Muscle layer of colon (tissue), 2 donors: ENCODE results near the gene NKRF.
A peak's percentile ranks its signal among the peaks of the same experiment; 100 is the strongest.

Source experiments
- H3K27ac ChIP-seq: one replicate; pipeline ENCODE4 v1.7.0; 2013; ENCODE audit warnings: low read depth, mild to moderate bottlenecking, low read length, moderate library complexity
- H3K27me3 ChIP-seq, 2 donors: one replicate each; pipeline ENCODE4 v1.7.0; 2013; ENCODE audit warnings: low read length in 2 of 2, mild to moderate bottlenecking in 2 of 2; ENCODE audit not compliant: insufficient read depth in 2 of 2, control insufficient read depth in 1 of 2
- H3K36me3 ChIP-seq: one replicate; pipeline ENCODE4 v1.7.0; 2013; ENCODE audit warnings: mild to moderate bottlenecking, low read length; ENCODE audit not compliant: insufficient read depth
- H3K4me1 ChIP-seq: one replicate; pipeline ENCODE4 v1.7.0; 2013; ENCODE audit warnings: mild to moderate bottlenecking, low read length; ENCODE audit not compliant: insufficient read depth
- H3K4me3 ChIP-seq, 2 donors: one replicate each; pipeline ENCODE4 v1.7.0; 2013; ENCODE audit warnings: low read length in 2 of 2, low read depth in 1 of 2, mild to moderate bottlenecking in 1 of 2, moderate library complexity in 1 of 2
- H3K9ac ChIP-seq: one replicate; pipeline ENCODE4 v1.7.0; 2013; ENCODE audit warnings: low read length
- H3K9me3 ChIP-seq: one replicate; pipeline ENCODE4 v1.7.0; 2013; ENCODE audit warnings: mild to moderate bottlenecking, low read length
- donor health status: abdominal sarcoma.
- donor health status: Adenocarcinoma of cecum.

Gene NKRF

GRCh38 chrX:119605464-119606279 lies 552 bp downstream of the NKRF start:
- Histone ChIP-seq H3K9me3 (no peaks in the 10 kb centered on the region), H3K27ac (peak overlapping the region; percentile 76), H3K4me1 (no peaks in the 10 kb centered on the region), H3K9ac (peak overlapping the region; percentile 70), H3K36me3 (no peaks in the 10 kb centered on the region), H3K27me3 (no peaks in the 10 kb centered on the region), H3K4me3 (peak overlapping the region; percentile 64 to 76)

DNA sequence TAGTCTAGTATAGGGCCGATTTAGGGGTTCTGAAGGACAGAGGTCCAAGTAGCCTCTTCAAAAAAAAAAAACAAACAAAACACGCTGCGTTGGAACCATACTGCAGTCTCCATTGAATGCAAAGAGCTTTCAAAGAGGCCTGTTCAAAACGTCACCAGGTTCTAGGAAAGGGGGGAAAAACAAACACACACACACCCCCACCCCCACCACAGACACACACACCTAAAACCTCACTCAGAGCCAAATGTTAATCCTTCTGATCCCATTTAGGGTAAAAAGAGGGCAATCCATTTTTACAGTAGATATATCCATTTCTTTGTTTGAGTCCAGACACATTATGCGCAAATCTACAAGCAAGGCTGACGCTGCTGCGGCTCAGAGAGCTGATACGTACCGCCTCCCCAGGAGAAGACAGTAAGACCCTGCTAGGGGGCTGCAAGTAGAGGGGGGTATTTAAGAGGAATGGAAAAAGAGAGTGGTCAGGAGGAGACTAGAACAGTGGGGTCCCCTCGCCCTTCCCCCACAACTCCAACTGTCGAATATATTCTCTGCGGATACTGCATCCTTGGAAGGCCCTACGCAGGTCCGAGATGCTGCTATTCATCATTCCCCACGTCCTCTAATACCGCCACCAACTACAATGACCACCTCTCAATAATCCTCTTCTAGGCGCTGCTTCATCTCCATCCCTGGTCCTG lies 1.3 kb downstream of the NKRF start:
- Histone ChIP-seq H3K9ac (peak overlapping the region; percentile 50), H3K4me3 (peak overlapping the region; percentile 64 to 68), H3K27me3 (no peaks in the 10 kb centered on the region), H3K9me3 (no peaks in the 10 kb centered on the region), H3K36me3 (no peaks in the 10 kb centered on the region), H3K27ac (peak overlapping the region; percentile 44), H3K4me1 (no peaks in the 10 kb centered on the region)

DNA sequence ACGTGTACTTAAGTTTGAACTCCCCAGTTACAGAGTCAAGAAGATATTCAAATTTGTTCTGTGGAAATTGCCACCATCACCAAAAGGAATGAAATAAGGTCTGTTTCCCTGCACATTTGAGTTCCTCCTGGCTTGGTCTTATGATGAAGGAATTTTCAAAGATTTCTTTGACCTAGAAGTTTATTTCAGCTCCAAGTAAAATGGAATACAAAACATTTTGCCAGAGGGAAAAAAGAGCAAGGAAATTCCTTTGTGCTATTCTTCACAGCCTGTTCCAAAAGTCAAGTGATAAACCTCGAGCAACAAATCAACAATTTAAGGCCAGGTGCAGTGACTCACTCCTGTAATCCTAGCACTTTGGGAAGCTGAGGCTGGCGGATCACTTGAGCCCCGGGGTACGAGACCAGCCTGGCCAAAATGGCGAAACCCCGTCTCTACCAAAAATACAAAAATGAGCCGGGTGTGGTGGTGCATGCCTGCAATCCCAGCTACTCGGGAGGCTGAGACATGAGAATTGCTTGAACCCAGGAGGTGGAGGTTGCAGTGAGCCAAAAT lies 3.4 kb downstream of the NKRF start:
- H3K4me3 ChIP-seq = no peak overlapping the region
- no peak overlapping the region for H3K9ac ChIP-seq
- no peaks in the 10 kb centered on the region for H3K9me3 ChIP-seq
- no peaks in the 10 kb centered on the region for H3K36me3 ChIP-seq
- no peak overlapping the region for H3K27ac ChIP-seq
- no peaks in the 10 kb centered on the region for H3K4me1 ChIP-seq
- no peaks in the 10 kb centered on the region for H3K27me3 ChIP-seq

- Histone ChIP-seq H3K4me3 (no peak overlapping the region), H3K27ac (no peak overlapping the region), H3K36me3 (peaks cover 4% of the 10 kb centered on the region), H3K4me1 (no peaks in the 10 kb centered on the region), H3K9ac (no peak overlapping the region), H3K27me3 (no peaks in the 10 kb centered on the region), H3K9me3 (no peaks in the 10 kb centered on the region)
Measured at GRCh38 chrX:119589810-119590209, 16.4 kb downstream of the NKRF start.

GRCh38 chrX:119583431-119584059 lies 22.7 kb downstream of the NKRF start:
- no peak overlapping the region for H3K9ac ChIP-seq
- no peak overlapping the region for H3K4me3 ChIP-seq
- no peaks in the 10 kb centered on the region for H3K9me3 ChIP-seq
- H3K27me3 ChIP-seq = no peaks in the 10 kb centered on the region
- H3K27ac ChIP-seq = no peak overlapping the region
- H3K4me1 ChIP-seq = no peaks in the 10 kb centered on the region
- no peaks in the 10 kb centered on the region for H3K36me3 ChIP-seq

GRCh38 chrX:119579414-119579813 lies 26.8 kb downstream of the NKRF start:
- Histone ChIP-seq H3K4me3 (no peak overlapping the region), H3K27me3 (no peaks in the 10 kb centered on the region), H3K4me1 (peaks cover 3% of the 10 kb centered on the region), H3K36me3 (no peaks in the 10 kb centered on the region), H3K27ac (no peak overlapping the region), H3K9ac (no peak overlapping the region), H3K9me3 (no peaks in the 10 kb centered on the region)

DNA sequence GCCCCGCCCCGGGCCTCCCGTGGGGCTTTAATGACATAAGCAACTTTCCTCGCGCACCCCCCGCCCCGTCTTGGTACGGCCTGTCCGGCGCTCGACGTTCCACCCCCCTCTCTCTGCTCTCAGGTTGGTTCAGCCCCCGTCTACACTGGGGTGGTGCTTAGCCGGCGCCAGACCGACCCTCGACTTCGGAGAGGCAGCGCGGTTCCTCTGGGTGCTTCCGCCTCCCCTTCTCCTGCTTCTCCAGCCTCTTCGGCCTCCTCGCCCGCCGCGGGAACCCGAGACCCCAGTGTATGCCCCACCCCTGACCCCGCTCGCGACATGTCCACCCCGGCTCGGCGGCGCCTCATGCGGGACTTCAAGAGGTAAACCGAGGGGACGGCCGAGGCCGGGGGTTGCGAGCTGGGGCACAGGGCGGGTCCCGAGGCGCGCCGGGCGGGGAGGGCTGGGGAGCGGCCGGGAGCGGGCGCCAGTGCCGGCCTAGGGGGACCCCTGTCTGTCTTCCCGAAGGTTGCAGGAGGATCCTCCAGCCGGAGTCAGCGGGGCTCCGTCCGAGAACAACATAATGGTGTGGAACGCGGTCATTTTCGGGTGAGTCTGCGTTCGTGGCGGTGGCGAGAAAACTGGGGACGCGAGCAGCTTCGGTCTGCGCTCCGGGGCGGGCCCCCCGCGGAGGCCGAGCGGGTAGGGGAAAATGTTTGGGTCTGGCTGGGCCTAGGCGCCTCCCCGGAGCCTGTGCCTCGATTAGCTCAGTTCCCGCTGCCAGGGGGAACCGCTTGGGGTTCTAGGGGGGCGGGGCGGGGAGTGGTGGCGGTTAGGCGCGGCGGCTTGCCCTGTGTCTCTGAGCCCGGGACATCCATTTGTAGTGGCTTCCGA lies 31.6 kb downstream of the NKRF start, which contains the start of gene UBE2A:
Gene UBE2A, plus strand, starts transcription at position 170 of the 873 bp plus-strand sequence. Its CDS starts 149 bp downstream, at position 319.
- Histone ChIP-seq H3K4me1 (peaks cover 10% of the 10 kb centered on the region), H3K27me3 (no peaks in the 10 kb centered on the region), H3K36me3 (no peaks in the 10 kb centered on the region), H3K9me3 (no peaks in the 10 kb centered on the region), H3K4me3 (peak within 1 kb of the TSS; percentile 53 to 58), H3K27ac (peak within 1 kb of the TSS; percentile 76), H3K9ac (peak within 1 kb of the TSS; percentile 53)

- H3K4me1 ChIP-seq = peaks cover 10% of the 10 kb centered on the region
Measured at GRCh38 chrX:119573840-119574393, 32.3 kb downstream of the NKRF start.

GRCh38 chrX:119573222-119573621 lies 33.0 kb downstream of the NKRF start:
- Histone ChIP-seq H3K4me3 (peak overlapping the region in 1 of 2 donors; percentile 58), H3K27me3 (no peaks in the 10 kb centered on the region), H3K4me1 (peaks cover 10% of the 10 kb centered on the region), H3K9ac (no peak overlapping the region), H3K36me3 (no peaks in the 10 kb centered on the region), H3K27ac (no peak overlapping the region), H3K9me3 (no peaks in the 10 kb centered on the region)

More at GRCh38 chrX:119573840-119574393, 32.3 kb downstream of the NKRF start:
- no peaks in the 10 kb centered on the region for H3K27me3 ChIP-seq
- H3K27ac ChIP-seq = peak overlapping the region; percentile 76
- no peak overlapping the region for H3K9ac ChIP-seq
- peak overlapping the region; percentile 32 to 58 for H3K4me3 ChIP-seq
- no peaks in the 10 kb centered on the region for H3K36me3 ChIP-seq
- H3K9me3 ChIP-seq = no peaks in the 10 kb centered on the region

GRCh38 chrX:119570351-119570835 lies 35.8 kb downstream of the NKRF start:
- Histone ChIP-seq H3K9ac (no peak overlapping the region), H3K9me3 (no peaks in the 10 kb centered on the region), H3K36me3 (no peaks in the 10 kb centered on the region), H3K4me1 (peaks cover 6% of the 10 kb centered on the region), H3K27ac (no peak overlapping the region), H3K4me3 (no peak overlapping the region), H3K27me3 (no peaks in the 10 kb centered on the region)
